Psoas muscle (tissue), 8 donors: ENCODE measurements around the gene ATP6V1A. TPM values are rescaled to one million over a fixed set of nuclear protein-coding genes. Genes with fewer than 3 reads are reported as not detected.

ENCODE experiments used
- ATAC-seq, 4 donors: fragments of 200-7000 bp; cut with Tn5 transposase; one replicate each; pipeline ENCODE4 v1.9.1; 2020; ENCODE audit warnings: moderate library complexity in 3 of 4, mild to moderate bottlenecking in 2 of 4
- DNase-seq, 2 donors: peaks; one replicate each; pipeline ENCODE4 v3.0.0-alpha.2; 2020
- H3K27ac ChIP-seq: fragments of 200-600 bp; one replicate; pipeline ENCODE4 v1.8.0; 2022
- H3K27me3 ChIP-seq, 3 donors: fragments of 200-600 bp in 1 of 3; one replicate each; pipeline versions ENCODE4 v1.6.1 to v1.8.0; 2013 to 2022; ENCODE audit warnings: low read length in 2 of 3, mild to moderate bottlenecking in 2 of 3, moderate library complexity in 1 of 3; ENCODE audit not compliant: insufficient read depth in 3 of 3
- H3K36me3 ChIP-seq, 2 donors: fragments of 200-600 bp in 1 of 2; one replicate each; pipeline versions ENCODE4 v1.6.1 to v1.8.0; 2013 to 2022; ENCODE audit warnings: low read depth in 1 of 2, mild to moderate bottlenecking in 1 of 2, moderate library complexity in 1 of 2; ENCODE audit not compliant: insufficient read depth in 1 of 2
- H3K4me1 ChIP-seq: fragments of 200-600 bp; one replicate; pipeline ENCODE4 v1.8.0; 2022
- H3K4me3 ChIP-seq: fragments of 200-600 bp; one replicate; pipeline ENCODE4 v1.8.0; 2022; ENCODE audit warnings: mild to moderate bottlenecking
- H3K9me3 ChIP-seq: fragments of 200-600 bp; one replicate; pipeline ENCODE4 v1.8.0; 2022
- WGBS, 3 donors: extraction: QIAGEN DNeasy Blood & Tissue Kit; methylation state at CpG; one replicate each; pipeline versions ENCODE4 v1.1.6 to v1.1.7; 2013; 5-methylcytosine and 5-hydroxymethylcytosine counted together
- intact Hi-C, 2 donors: fragments of 100-400 bp; cut with DNase I; formaldehyde crosslinking; loops; one replicate each; pipeline versions ENCODE4 v1.11.0 to v1.14.2; 2022
- polyA plus RNA-seq, 3 donors: library from polyadenylated mRNA; stranded (reverse); fragments of 200-250 nt; gene quantifications; one replicate each; pipeline ENCODE4 v1.2.3, GENCODE V29; 2013
- total RNA-seq, 4 donors: library from RNA; stranded (reverse); fragmentation: NEBNext Ultra II Directional in 2 of 4; extraction: Animal tissue kit (Norgen Biotek cat#: 25700) in 2 of 4; gene quantifications; one replicate each; pipeline versions ENCODE4 v1.2.1 to v1.2.4, GENCODE V29; 2021 to 2023
- TF ChIP-seq, protein P1 (sequence below): fragments of 200-600 bp; IDR thresholded peaks from one replicate; pipeline ENCODE4 v1.8.0; 2022; ENCODE audit warnings: antibody characterized with exemption
- donor health status: healthy with polysubstance abuse.
- donor health status: DM: no; HTN: no; CAD: no; lungs with moderate emphysema.
- donor health status: Bipolar disorder and iron deficiency.
- donor health status: healthy.
- donor health status: DM: yes; HTN: yes; CAD: no.
- donor health status: DM: no; HTN: no; CAD: no.
- donor health status: DM: no; HTN: no; CAD: no.
- donor health status: DM: yes; HTN: yes; CAD: no.

Gene ATP6V1A
- total and polyA plus RNA-seq, 7 donors = 4.2 to 20.6 (median 17.0) TPM

DNA sequence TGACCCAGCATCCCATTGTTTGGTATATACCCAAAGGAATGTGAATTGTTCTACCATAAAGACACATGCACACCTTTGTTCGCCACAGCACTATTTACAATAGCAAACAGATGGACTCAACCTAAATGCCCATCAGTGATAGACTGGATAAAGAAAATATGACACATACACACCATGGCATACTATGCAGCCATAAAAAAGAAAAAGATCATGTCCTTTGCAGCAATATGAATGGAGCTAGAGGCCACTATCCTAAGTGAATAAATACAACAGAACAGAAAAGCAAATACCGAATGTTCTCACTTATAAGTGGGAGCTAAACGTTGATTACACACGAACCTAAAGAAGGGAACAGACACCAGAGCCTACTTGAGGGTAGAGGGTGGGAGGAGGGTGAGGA lies 39.0 kb upstream of the ATP6V1A start:
- Histone ChIP-seq H3K27ac (no peak overlapping the region), H3K4me3 (no peak overlapping the region), H3K4me1 (no peaks in the 10 kb centered on the region), H3K36me3 (no peaks in the 10 kb centered on the region), H3K9me3 (no peaks in the 10 kb centered on the region), H3K27me3 (no peaks in the 10 kb centered on the region)
- intact Hi-C loops = no loop called here
- no peak for DNase-seq
- TF ChIP-seq, protein P1, sequence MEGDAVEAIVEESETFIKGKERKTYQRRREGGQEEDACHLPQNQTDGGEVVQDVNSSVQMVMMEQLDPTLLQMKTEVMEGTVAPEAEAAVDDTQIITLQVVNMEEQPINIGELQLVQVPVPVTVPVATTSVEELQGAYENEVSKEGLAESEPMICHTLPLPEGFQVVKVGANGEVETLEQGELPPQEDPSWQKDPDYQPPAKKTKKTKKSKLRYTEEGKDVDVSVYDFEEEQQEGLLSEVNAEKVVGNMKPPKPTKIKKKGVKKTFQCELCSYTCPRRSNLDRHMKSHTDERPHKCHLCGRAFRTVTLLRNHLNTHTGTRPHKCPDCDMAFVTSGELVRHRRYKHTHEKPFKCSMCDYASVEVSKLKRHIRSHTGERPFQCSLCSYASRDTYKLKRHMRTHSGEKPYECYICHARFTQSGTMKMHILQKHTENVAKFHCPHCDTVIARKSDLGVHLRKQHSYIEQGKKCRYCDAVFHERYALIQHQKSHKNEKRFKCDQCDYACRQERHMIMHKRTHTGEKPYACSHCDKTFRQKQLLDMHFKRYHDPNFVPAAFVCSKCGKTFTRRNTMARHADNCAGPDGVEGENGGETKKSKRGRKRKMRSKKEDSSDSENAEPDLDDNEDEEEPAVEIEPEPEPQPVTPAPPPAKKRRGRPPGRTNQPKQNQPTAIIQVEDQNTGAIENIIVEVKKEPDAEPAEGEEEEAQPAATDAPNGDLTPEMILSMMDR = no peak
- ATAC-seq = no peak
- 94 to 95% (median 94%) methylated on average over 4 of the region's 4 CpGs for WGBS, 3 donors

DNA sequence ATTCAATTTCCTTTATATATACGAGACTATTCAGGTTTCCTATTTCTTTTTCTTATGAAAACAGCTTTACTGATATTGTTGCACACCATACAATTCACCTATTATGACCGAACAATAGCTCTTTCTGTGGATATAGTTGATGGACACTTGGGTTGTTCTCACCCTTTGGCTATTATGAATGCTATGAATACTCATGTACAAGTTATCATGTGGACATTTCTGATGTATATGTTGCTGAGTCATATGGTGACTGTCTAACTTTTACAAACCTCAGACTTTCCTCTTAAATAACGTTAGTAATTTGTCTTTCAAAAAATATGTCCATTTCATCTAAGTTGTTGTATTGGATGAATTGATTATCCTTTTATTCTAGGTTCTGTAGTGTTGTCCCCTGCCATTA lies 34.7 kb upstream of the ATP6V1A start:
- Histone ChIP-seq H3K4me1 (peaks cover 8% of the 10 kb centered on the region), H3K4me3 (no peak overlapping the region), H3K9me3 (no peaks in the 10 kb centered on the region), H3K27ac (no peak overlapping the region), H3K36me3 (peaks cover 0 to 3% of the 10 kb centered on the region in 2 donors), H3K27me3 (no peaks in the 10 kb centered on the region)
- intact Hi-C loops = no loop called here
- DNase-seq (no peak), ATAC-seq (no peak)
- 45 to 52% (median 46%) methylated on average over 3 of the region's 3 CpGs for WGBS, 3 donors
- TF ChIP-seq, protein P1 = no peak

DNA sequence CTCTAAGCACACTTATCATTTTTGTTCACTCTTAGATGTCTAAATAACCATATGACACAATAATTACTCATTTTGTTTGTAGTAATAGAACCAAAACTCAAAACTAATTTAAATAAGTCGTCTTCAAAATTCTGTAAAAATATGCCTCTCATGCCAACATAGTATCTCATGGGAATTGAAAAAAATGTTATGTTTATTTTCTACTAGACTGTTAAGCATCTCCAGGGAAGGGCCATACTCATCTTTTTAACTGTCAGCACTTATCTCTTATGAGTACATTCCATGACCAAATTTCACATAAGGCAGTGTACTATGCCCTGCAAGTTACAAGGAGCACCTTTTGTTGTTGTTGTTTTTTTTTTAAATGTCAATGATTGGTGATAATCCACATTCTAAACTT lies 32.1 kb upstream of the ATP6V1A start:
- Histone ChIP-seq H3K27ac (no peak overlapping the region), H3K36me3 (peaks cover 0 to 4% of the 10 kb centered on the region in 2 donors), H3K9me3 (no peaks in the 10 kb centered on the region), H3K27me3 (no peaks in the 10 kb centered on the region), H3K4me1 (peaks cover 15% of the 10 kb centered on the region), H3K4me3 (no peak overlapping the region)
- intact Hi-C loops = no loop called here
- TF ChIP-seq, protein P1 = no peak
- 55 to 69% (median 62%) methylated on average over 1 of the region's 1 CpG for WGBS, 3 donors
- no peak for DNase-seq
- ATAC-seq = peak in 1 of 4 donors; percentile 23

DNA sequence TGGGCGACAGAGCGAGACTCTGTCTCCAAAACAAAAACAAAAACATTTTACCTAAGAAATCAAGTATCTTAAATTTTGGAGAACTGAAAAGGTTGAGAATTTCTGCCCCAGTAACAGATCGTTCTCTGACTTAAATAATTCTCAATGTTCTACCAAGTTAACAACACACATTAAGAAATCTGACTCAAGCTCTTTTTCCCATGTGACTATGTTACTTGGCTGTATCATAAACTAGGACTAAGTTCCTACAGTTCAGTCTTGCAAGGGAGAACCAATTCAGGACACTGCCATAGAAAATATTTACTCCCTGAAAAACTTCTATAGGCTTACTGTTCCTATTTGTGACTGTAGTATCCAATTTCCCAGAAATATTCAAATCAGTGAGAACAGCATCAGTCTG lies 29.5 kb upstream of the ATP6V1A start:
- no peak overlapping the region for H3K27ac ChIP-seq
- intact Hi-C loops = no loop called here
- peaks cover 0 to 30% of the 10 kb centered on the region in 2 donors for H3K36me3 ChIP-seq
- no peak for DNase-seq
- 78 to 93% (median 87%) methylated on average over 3 of the region's 3 CpGs for WGBS, 3 donors
- H3K27me3 ChIP-seq = no peaks in the 10 kb centered on the region
- TF ChIP-seq, protein P1 = no peak
- no peaks in the 10 kb centered on the region for H3K9me3 ChIP-seq
- H3K4me1 ChIP-seq = peaks cover 25% of the 10 kb centered on the region
- ATAC-seq = peak in 2 of 4 donors; percentile 49 to 58
- H3K4me3 ChIP-seq = no peak overlapping the region

DNA sequence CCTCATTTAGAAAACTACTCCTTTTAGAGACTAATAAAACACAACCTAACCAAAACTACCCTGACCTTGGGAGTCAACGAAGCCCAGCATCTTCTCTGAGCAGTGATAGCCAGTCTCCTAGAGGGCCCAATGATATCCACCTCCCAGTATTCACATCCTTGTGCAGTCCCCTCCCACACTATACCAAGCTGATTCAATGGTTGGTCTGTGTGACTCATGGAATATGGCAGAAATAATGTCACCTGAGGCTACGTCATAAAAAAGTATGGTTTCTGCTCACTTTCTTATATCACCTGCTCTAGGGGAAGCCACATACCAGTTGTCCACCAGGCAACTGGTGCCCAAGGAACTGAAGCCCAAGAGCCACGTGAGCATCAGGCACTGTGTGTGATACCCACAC lies 29.0 kb upstream of the ATP6V1A start:
- peaks cover 0 to 35% of the 10 kb centered on the region in 2 donors for H3K36me3 ChIP-seq
- no peak overlapping the region for H3K27ac ChIP-seq
- H3K4me1 ChIP-seq = peaks cover 25% of the 10 kb centered on the region
- TF ChIP-seq, protein P1 = no peak
- ATAC-seq (peak; percentile 12 to 34 (median 24)), DNase-seq (no peak)
- no peak overlapping the region for H3K4me3 ChIP-seq
- intact Hi-C loops = no loop called here
- 93 to 99% (median 98%) methylated on average over 3 of the region's 3 CpGs for WGBS, 3 donors
- H3K27me3 ChIP-seq = no peaks in the 10 kb centered on the region
- no peaks in the 10 kb centered on the region for H3K9me3 ChIP-seq
